MG63 (cell line): ENCODE measurements around the gene ITGA6. TPM values are rescaled to one million over a fixed set of nuclear protein-coding genes. Genes with fewer than 3 reads are reported as not detected.
"Not testable (repeated sequence)": the region's sequence is repeated elsewhere in the genome, so short reads cannot be mapped to it uniquely, and the experiment has no call there.

ENCODE experiments used
- DNase-seq: peaks from one replicate; pipeline ENCODE4 v3.0.0-alpha.2; 2020
- H3K27me3 ChIP-seq: fragments of 250-450 bp; sonication (Bioruptor Pico); 2 replicates; pipeline ENCODE4 v1.5.1; 2020; ENCODE audit warnings: mild to moderate bottlenecking, moderate library complexity
- H3K36me3 ChIP-seq: fragments of 250-450 bp; sonication (Bioruptor Pico); 2 replicates; pipeline ENCODE4 v1.5.1; 2020; ENCODE audit warnings: mild to moderate bottlenecking, moderate library complexity
- H3K4me3 ChIP-seq: fragments of 250-450 bp; sonication (Bioruptor Pico); 2 replicates; pipeline ENCODE4 v1.5.1; 2020; ENCODE audit warnings: mild to moderate bottlenecking, moderate library complexity
- H3K9me3 ChIP-seq: fragments of 250-450 bp; sonication (Bioruptor Pico); 2 replicates; pipeline ENCODE4 v1.5.1; 2020; ENCODE audit warnings: mild to moderate bottlenecking, moderate library complexity
- total RNA-seq: library from RNA; depleted of rRNA; stranded (reverse); fragments of >200 nt; shearing (Covaris generic); gene quantifications from 2 replicates; pipeline ENCODE4 v1.2.3, GENCODE V29; 2014; ENCODE audit warnings: low replicate concordance

ITGA6 gene
- total RNA-seq, 1 experiment from 2014 or later = 4.3 TPM

GRCh38 chr2:172513524-172513900 is 86.1 kb downstream of the ITGA6 start:
- no peaks in the 10 kb centered on the region for H3K27me3 ChIP-seq
- H3K36me3 ChIP-seq = no peaks in the 10 kb centered on the region
- peaks cover 22% of the 10 kb centered on the region for H3K9me3 ChIP-seq
- no peak for DNase-seq
- no peak overlapping the region for H3K4me3 ChIP-seq

- H3K4me3 ChIP-seq = no peak overlapping the region
- H3K27me3 ChIP-seq = no peaks in the 10 kb centered on the region
- peaks cover 22% of the 10 kb centered on the region for H3K9me3 ChIP-seq
- no peak for DNase-seq
- no peaks in the 10 kb centered on the region for H3K36me3 ChIP-seq
Observed at GRCh38 chr2:172513935-172514586, 86.7 kb downstream of the ITGA6 start.

- Histone ChIP-seq H3K4me3 (no peak overlapping the region), H3K9me3 (peaks cover 22% of the 10 kb centered on the region), H3K27me3 (no peaks in the 10 kb centered on the region), H3K36me3 (no peaks in the 10 kb centered on the region)
- peak; percentile 6 for DNase-seq
Observed at GRCh38 chr2:172516299-172516698, 88.9 kb downstream of the ITGA6 start.

- Histone ChIP-seq H3K9me3 (peaks cover 5% of the 10 kb centered on the region; the same call in 1 of the 2 replicates), H3K27me3 (no peaks in the 10 kb centered on the region), H3K36me3 (no peaks in the 10 kb centered on the region), H3K4me3 (no peak overlapping the region)
- no peak for DNase-seq
Observed at GRCh38 chr2:172518995-172519394, 91.6 kb downstream of the ITGA6 start.

GRCh38 chr2:172525601-172526000 is 98.2 kb downstream of the ITGA6 start:
- Histone ChIP-seq H3K36me3 (no peaks in the 10 kb centered on the region), H3K4me3 (no peak overlapping the region), H3K9me3 (no peaks in the 10 kb centered on the region), H3K27me3 (no peaks in the 10 kb centered on the region)
- no peak for DNase-seq

GRCh38 chr2:172531309-172531708 is 103.9 kb downstream of the ITGA6 start:
- H3K36me3 ChIP-seq = no peaks in the 10 kb centered on the region
- DNase-seq = no peak
- no peaks in the 10 kb centered on the region for H3K27me3 ChIP-seq
- no peaks in the 10 kb centered on the region for H3K9me3 ChIP-seq
- H3K4me3 ChIP-seq = no peak overlapping the region

- H3K4me3 ChIP-seq, DNase-seq, H3K27me3 ChIP-seq, H3K36me3 ChIP-seq, H3K9me3 ChIP-seq: not testable (repeated sequence)
Observed at GRCh38 chr2:172532461-172532860, 105.1 kb downstream of the ITGA6 start.

- Histone ChIP-seq H3K9me3 (no peaks in the 10 kb centered on the region), H3K4me3 (no peak overlapping the region), H3K27me3 (no peaks in the 10 kb centered on the region), H3K36me3 (no peaks in the 10 kb centered on the region)
- DNase-seq = no peak
Observed at GRCh38 chr2:172533687-172534086, 106.3 kb downstream of the ITGA6 start.

- H3K36me3 ChIP-seq = no peaks in the 10 kb centered on the region
- no peak overlapping the region for H3K4me3 ChIP-seq
- DNase-seq = no peak
- H3K9me3 ChIP-seq = peaks cover 7% of the 10 kb centered on the region
- no peaks in the 10 kb centered on the region for H3K27me3 ChIP-seq
Observed at GRCh38 chr2:172535119-172535518, 107.7 kb downstream of the ITGA6 start.

- DNase-seq, H3K36me3 ChIP-seq, H3K4me3 ChIP-seq, H3K27me3 ChIP-seq, H3K9me3 ChIP-seq: not testable (repeated sequence)
Observed at GRCh38 chr2:172537851-172538250, 110.5 kb downstream of the ITGA6 start.

- peaks cover 7% of the 10 kb centered on the region for H3K9me3 ChIP-seq
- no peaks in the 10 kb centered on the region for H3K36me3 ChIP-seq
- no peaks in the 10 kb centered on the region for H3K27me3 ChIP-seq
- no peak for DNase-seq
- no peak overlapping the region for H3K4me3 ChIP-seq
Observed at GRCh38 chr2:172539767-172540166, 112.4 kb downstream of the ITGA6 start.

- no peak for DNase-seq
- Histone ChIP-seq H3K9me3 (peaks cover 7% of the 10 kb centered on the region), H3K4me3 (no peak overlapping the region), H3K27me3 (no peaks in the 10 kb centered on the region), H3K36me3 (no peaks in the 10 kb centered on the region)
Observed at GRCh38 chr2:172540421-172540820, 113.0 kb downstream of the ITGA6 start.

- H3K36me3 ChIP-seq = no peaks in the 10 kb centered on the region
- DNase-seq = no peak
- H3K4me3 ChIP-seq = no peak overlapping the region
- H3K9me3 ChIP-seq = 0 out of 2 replicates have a peak, but pooled peaks cover 4% of the 10 kb centered on the region
- H3K27me3 ChIP-seq = no peaks in the 10 kb centered on the region
Observed at GRCh38 chr2:172545408-172546075, 118.2 kb downstream of the ITGA6 start.

- Histone ChIP-seq H3K36me3 (no peaks in the 10 kb centered on the region), H3K9me3 (0 out of 2 replicates have a peak, but pooled peaks cover 4% of the 10 kb centered on the region), H3K4me3 (no peak overlapping the region), H3K27me3 (no peaks in the 10 kb centered on the region)
- DNase-seq = no peak
Observed at GRCh38 chr2:172549131-172549530, 121.7 kb downstream of the ITGA6 start.

GRCh38 chr2:172549802-172550201 is 122.4 kb downstream of the ITGA6 start:
- not testable (repeated sequence) for DNase-seq, H3K9me3 ChIP-seq, H3K4me3 ChIP-seq, H3K36me3 ChIP-seq, H3K27me3 ChIP-seq

- no peak for DNase-seq
- H3K4me3 ChIP-seq = no peak overlapping the region
- H3K9me3 ChIP-seq = 0 out of 2 replicates have a peak, but pooled peaks cover 4% of the 10 kb centered on the region
- no peaks in the 10 kb centered on the region for H3K36me3 ChIP-seq
- no peaks in the 10 kb centered on the region for H3K27me3 ChIP-seq
Observed at GRCh38 chr2:172550419-172550818, 123.0 kb downstream of the ITGA6 start.

- no peaks in the 10 kb centered on the region for H3K36me3 ChIP-seq
- no peak overlapping the region for H3K4me3 ChIP-seq
- DNase-seq = no peak
Observed at GRCh38 chr2:172551271-172551670, 123.9 kb downstream of the ITGA6 start.

More at GRCh38 chr2:172551271-172551670, 123.9 kb downstream of the ITGA6 start:
- H3K9me3 ChIP-seq = no peaks in the 10 kb centered on the region
- no peaks in the 10 kb centered on the region for H3K27me3 ChIP-seq
